ENCODE data around the gene PREX1. TPM values are rescaled to one million over a fixed set of nuclear protein-coding genes. Genes with fewer than 3 reads are reported as not detected.
A peak's percentile ranks its signal among the peaks of the same experiment; 100 is the strongest.

PREX1 gene
- total RNA-seq, 1 donor from 2014 or later: 33.9 TPM

- intact Hi-C loops (cut with DNase I): no loop called here
- no peak for DNase-seq (ENCODE audit: low spot score)
- ATAC-seq: no peak
These were observed 162.0 kb downstream of the PREX1 start for GRCh38 chr20:48665785-48666184.

GRCh38 chr20:48662711-48663110 lies 165.1 kb downstream of the PREX1 start:
- DNase-seq (ENCODE audit: low spot score): no peak
- intact Hi-C loops (cut with DNase I): no loop called here
- no peak for ATAC-seq

- ATAC-seq (no peak), DNase-seq (ENCODE audit: low spot score) (no peak)
- intact Hi-C loops (cut with DNase I): no loop called here
These were observed 166.0 kb downstream of the PREX1 start for GRCh38 chr20:48661575-48662455.

GRCh38 chr20:48660788-48661187 lies 167.0 kb downstream of the PREX1 start:
- ATAC-seq (no peak), DNase-seq (ENCODE audit: low spot score) (no peak)
- intact Hi-C loops (cut with DNase I): no loop called here

DNA sequence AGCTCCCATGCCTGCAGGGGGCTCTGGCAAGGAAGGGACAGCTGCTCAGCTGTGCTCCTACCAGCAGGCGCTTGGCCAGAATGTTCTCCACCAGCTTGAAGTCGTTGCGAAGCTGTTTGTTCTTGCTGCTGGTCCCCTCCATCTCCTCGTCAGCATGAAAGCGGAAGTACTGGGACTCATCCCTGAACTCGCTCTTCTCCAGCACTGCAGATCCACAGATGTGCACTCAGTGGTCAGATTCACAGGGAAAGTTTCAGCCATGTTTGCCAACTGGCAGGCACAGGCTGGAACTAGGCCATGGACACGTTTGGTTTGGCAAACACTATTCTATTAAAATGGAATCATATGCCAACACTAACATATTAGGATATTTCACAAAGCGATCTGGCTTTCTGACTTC lies 167.9 kb downstream of the PREX1 start:
- ATAC-seq (no peak), DNase-seq (ENCODE audit: low spot score) (no peak)
- intact Hi-C loops (cut with DNase I): loop anchor here (5.0 kb wide), 1 partner anchor 247 kb away; no protein-coding TSS in a partner anchor

- ATAC-seq: no peak
These were observed 169.3 kb downstream of the PREX1 start for GRCh38 chr20:48658505-48658904.

GRCh38 chr20:48658198-48658476 lies 169.7 kb downstream of the PREX1 start:
- DNase-seq (ENCODE audit: low spot score) (no peak), ATAC-seq (no peak)
- intact Hi-C loops (cut with DNase I): loop anchor here (5.0 kb wide), 1 partner anchor 249 kb away; no protein-coding TSS in a partner anchor

More at GRCh38 chr20:48658505-48658904, 169.3 kb downstream of the PREX1 start:
- intact Hi-C loops (cut with DNase I): loop anchor here (5.0 kb wide), 1 partner anchor 249 kb away; no protein-coding TSS in a partner anchor
- no peak for DNase-seq (ENCODE audit: low spot score)

DNA sequence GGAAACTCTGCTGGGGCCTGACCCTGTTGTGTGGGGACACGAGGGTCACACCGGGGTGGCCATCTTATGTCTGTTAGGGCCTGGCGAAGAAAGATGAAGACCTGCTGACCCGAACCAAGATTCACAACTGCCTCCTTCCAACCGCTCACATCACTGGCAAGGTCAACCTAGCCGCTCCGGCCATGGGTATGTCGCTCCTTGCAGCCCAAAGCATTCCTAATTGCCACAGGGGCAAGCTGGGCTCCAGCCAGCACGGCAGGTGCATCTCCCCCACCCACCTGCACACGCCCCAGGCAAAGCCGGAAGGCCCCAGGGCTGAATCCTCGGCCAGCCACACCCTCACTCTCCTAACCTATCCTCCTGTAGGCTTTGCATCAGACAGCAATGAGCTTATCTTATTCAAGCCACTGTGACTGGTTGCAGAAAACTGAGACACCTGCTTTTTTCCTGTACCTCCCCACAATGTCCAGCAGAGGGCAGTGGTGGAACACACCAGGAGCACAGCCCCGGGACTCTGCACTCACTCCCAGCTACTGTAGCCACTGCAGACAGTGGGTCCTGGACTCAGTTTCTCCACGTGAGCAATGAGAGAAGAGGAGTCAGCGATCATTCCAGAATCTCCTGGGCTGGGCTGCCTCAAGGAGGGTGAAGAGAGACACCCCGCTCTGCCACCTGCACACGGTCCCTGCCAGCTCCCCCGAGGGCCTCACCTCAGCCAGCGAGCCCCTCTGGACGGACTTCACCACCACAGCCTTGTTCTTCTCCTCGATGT lies 170.2 kb downstream of the PREX1 start:
- ATAC-seq (peak; percentile 88), DNase-seq (ENCODE audit: low spot score) (peak; percentile 75)
- intact Hi-C loops (cut with DNase I): loop anchor here (5.0 kb wide), 1 partner anchor 250 kb away; no protein-coding TSS in a partner anchor

GRCh38 chr20:48656661-48657211 lies 171.1 kb downstream of the PREX1 start:
- intact Hi-C loops (cut with DNase I): loop anchor here (5.0 kb wide), 1 partner anchor 251 kb away; no protein-coding TSS in a partner anchor

DNA sequence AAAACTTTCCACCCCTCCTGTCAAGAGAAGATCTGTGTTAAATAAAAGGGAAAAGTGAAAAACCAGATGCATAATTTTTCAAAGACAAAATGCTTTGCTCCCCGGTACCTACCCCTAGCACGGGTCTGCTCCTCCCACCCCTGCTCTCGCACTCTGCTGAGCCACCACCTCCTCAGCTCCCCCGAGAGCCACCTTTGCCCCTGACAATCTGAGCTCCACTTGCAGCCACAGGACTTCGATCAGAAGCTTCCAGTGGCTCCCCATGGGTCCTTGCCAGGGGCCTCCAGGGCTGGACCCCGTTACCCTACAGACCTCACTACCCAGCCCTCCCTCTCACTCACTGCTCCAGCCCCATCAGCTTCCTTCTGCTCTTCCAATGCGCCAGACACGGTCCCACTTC lies 171.7 kb downstream of the PREX1 start:
- intact Hi-C loops (cut with DNase I): loop anchor here (5.0 kb wide), 1 partner anchor 251 kb away; no protein-coding TSS in a partner anchor
- ATAC-seq (no peak), DNase-seq (ENCODE audit: low spot score) (no peak)

More at GRCh38 chr20:48656661-48657211, 171.1 kb downstream of the PREX1 start:
- ATAC-seq: no peak
- no peak for DNase-seq (ENCODE audit: low spot score)

DNA sequence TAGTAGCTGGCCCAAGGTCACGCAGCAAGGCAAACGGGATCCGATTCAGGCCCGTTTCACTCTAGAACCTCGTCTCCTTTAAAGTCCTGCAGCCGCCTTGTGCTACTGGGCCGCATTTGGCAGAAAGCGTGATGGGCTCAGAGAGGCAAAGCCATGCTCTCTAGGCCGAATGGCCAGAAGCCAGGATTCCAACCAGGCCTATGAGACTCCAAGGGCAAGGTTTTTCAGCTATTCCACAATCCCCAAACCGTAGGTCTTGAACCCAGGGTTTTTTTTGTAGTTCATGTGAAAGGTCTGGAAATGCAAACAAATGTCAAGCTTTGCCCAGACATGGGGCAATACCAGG lies 174.1 kb downstream of the PREX1 start:
- ATAC-seq (no peak), DNase-seq (ENCODE audit: low spot score) (no peak)
- intact Hi-C loops (cut with DNase I): no loop called here

DNA sequence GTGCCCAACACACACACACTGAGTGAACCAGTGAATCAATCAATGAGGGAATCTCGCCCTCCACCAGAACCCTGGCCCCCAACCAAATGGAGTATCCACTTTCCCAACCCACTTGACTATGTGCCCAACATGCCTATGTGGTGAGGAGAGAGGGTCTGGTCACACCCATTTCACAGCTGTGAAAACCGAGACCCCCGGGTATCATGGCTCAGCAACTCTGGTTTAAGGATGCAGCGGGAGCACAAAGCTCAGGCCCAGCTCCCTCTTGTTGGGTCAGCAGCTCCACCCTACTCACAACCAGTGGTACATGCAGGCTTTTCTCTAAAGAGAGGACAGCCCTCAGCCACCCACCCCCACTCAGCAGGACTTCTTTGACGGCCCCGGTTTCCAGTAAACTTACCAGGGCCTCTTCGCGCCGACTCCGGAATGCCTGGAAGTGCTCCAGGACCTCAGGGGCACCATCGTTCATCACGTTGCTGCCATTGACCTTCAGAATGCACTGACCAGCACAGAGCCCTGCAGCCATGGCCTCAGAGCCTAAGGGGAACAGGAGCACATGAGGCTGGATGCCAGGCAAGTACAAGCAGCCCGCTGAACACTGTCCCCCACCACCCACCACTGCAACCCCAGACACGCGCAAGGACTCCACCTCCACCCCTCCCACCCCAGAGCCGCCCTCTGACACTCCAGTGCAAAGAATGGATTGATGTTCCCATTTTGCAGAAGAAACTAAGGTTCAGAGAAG lies 174.7 kb downstream of the PREX1 start:
- intact Hi-C loops (cut with DNase I): no loop called here

GRCh38 chr20:48651960-48652359 lies 175.8 kb downstream of the PREX1 start:
- DNase-seq (ENCODE audit: low spot score) (no peak), ATAC-seq (no peak)
- intact Hi-C loops (cut with DNase I): no loop called here

More for the DNA sequence above, 174.7 kb downstream of the PREX1 start:
- DNase-seq (ENCODE audit: low spot score) (no peak), ATAC-seq (no peak)

DNA sequence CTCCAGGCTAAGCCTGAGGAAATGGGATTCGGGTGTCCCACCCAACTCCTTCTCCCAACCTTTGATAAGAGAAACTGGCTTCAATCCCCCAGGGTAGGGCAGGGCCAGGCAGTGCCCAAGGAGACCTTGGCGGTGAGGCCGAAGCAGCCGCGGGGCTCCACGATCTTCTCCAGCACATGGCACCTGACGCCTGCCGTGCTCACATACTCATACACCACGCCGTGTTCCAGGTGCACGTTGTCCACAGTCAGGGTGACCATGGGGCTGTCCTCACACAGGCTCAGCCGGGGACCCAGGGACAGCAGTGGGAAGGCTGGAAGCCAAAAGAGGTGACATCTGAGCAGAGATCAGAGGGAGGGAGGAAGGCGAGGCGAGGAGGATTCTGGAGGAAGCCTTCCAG lies 176.5 kb downstream of the PREX1 start:
- intact Hi-C loops (cut with DNase I): no loop called here
- no peak for ATAC-seq
- DNase-seq (ENCODE audit: low spot score): no peak

- intact Hi-C loops (cut with DNase I): no loop called here
- ATAC-seq (no peak), DNase-seq (ENCODE audit: low spot score) (no peak)
These were observed 177.9 kb downstream of the PREX1 start for GRCh38 chr20:48649868-48650267.

DNA sequence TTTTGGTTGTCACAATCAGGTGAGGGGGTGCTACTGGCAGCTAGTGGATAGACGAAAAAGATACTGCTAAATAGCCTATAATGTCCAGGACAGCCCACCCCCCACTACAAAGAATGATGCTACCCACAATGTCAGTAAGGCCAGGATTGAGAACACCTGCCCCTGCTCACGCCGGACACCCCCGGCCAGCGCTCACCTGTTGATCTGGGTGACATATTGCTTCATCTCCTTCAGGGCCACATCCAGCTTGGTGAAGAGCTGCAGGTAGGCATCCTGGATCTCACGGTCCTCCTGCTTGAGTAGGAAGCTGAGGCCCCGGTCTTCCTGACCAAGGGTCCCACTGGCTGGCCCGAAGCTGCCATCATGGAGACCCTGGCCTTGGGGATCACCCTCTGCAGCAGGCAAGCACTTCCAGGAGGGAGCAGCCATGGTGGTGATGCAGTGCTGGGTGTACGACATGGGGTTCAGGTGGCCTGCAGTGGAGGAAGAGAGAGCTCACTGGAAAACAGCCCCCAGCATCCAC lies 178.6 kb downstream of the PREX1 start:
- DNase-seq (ENCODE audit: low spot score): no peak
- intact Hi-C loops (cut with DNase I): no loop called here
- no peak for ATAC-seq

- no peak for ATAC-seq
- DNase-seq (ENCODE audit: low spot score): no peak
- intact Hi-C loops (cut with DNase I): no loop called here
These were observed 179.2 kb downstream of the PREX1 start for GRCh38 chr20:48648482-48649051.

DNA sequence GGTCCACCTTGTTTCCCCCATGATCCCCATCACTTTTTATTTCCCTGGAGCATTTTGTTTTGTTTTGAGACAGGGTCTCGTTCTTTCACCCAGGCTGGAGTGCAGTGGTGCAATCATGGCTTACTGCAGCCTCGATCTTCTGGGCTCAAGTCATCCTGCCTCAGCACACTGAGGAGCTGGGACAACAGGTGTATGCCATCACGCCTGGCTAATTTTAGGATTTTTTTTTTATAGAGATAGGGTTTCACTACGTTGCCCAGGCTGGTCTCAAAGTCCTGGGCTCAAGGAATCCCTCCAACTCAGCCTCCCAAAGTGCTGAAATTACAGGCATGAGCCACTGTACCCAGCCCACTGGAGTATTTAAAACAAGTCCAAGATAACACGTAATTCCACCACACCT lies 179.9 kb downstream of the PREX1 start:
- intact Hi-C loops (cut with DNase I): no loop called here
- no peak for DNase-seq (ENCODE audit: low spot score)
- ATAC-seq: no peak

DNA sequence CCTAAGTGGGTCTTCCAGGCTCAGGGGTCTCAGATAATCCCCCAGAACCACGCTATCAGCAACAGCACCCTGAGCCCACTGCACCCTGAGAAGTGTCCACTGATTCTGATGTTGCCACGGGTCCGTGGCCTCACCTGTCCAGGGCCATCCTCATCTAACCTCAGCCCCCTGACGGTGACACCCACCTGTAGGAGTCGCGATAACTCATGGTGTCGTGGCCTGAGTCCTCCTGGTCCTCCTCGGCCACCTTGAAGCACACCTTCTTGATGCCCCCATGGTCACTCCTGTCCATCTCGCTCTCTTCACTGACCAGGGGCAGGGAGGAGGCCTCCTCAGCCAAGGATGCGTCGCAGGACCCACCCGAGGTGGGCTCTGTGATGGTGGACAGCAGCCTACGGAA lies 182.1 kb downstream of the PREX1 start:
- ATAC-seq: no peak
- DNase-seq (ENCODE audit: low spot score): no peak
- intact Hi-C loops (cut with DNase I): no loop called here
